GM15510 (cell line): ENCODE measurements around the gene SLAMF1.

Experiments
- POLR2A ChIP-seq: IDR thresholded peaks from 3 replicates; pipeline ENCODE4 v1.6.1; 2011; ENCODE audit warnings: borderline replicate concordance; ENCODE audit not compliant: insufficient read length; ENCODE audit errors: extremely low read depth

Gene SLAMF1

GRCh38 chr1:160605792-160606479 is 40.9 kb downstream of the SLAMF1 start:
- TF ChIP-seq POLR2A = no peak

GRCh38 chr1:160605205-160605604 is 41.6 kb downstream of the SLAMF1 start:
- TF ChIP-seq POLR2A = no peak

- TF ChIP-seq POLR2A = no peak
Measured at GRCh38 chr1:160597705-160598104, 49.1 kb downstream of the SLAMF1 start.

- TF ChIP-seq POLR2A = no peak
Measured at GRCh38 chr1:160597051-160597450, 49.8 kb downstream of the SLAMF1 start.

GRCh38 chr1:160590488-160590887 is 56.4 kb downstream of the SLAMF1 start:
- no peak for TF ChIP-seq POLR2A

- no peak for TF ChIP-seq POLR2A
Measured at GRCh38 chr1:160588468-160588867, 58.4 kb downstream of the SLAMF1 start.

- TF ChIP-seq POLR2A = no peak
Measured at GRCh38 chr1:160584784-160585183, 62.1 kb downstream of the SLAMF1 start.

GRCh38 chr1:160581961-160582360 is 64.9 kb downstream of the SLAMF1 start:
- TF ChIP-seq POLR2A = no peak

GRCh38 chr1:160580221-160580812 is 66.5 kb downstream of the SLAMF1 start:
- no peak for TF ChIP-seq POLR2A

GRCh38 chr1:160579216-160579701 is 67.6 kb downstream of the SLAMF1 start, which contains the start of gene CD84:
Gene CD84, minus strand, starts transcription at chr1:160579496. Its CDS starts 59 bp downstream, at chr1:160579437.
- TF ChIP-seq POLR2A = peak; percentile 33

GRCh38 chr1:160578525-160579191 is 68.2 kb downstream of the SLAMF1 start:
- TF ChIP-seq POLR2A = no peak

GRCh38 chr1:160578175-160578524 is 68.7 kb downstream of the SLAMF1 start:
- no peak for TF ChIP-seq POLR2A

- no peak for TF ChIP-seq POLR2A
Measured at GRCh38 chr1:160577671-160578070, 69.2 kb downstream of the SLAMF1 start.

- no peak for TF ChIP-seq POLR2A
Measured at GRCh38 chr1:160576884-160577283, 70.0 kb downstream of the SLAMF1 start.

GRCh38 chr1:160576390-160576789 is 70.5 kb downstream of the SLAMF1 start:
- TF ChIP-seq POLR2A = no peak
